HL-60/S4 treated with phorbol 12-myristate 13-acetate at 8.2 ng/mL for 4 days and 3 days (cell line): ENCODE measurements around the gene TRRAP.

Experiments used
- in situ Hi-C: fragments of 300-500 bp; cut with MboI; formaldehyde crosslinking; loops from 2 replicates; pipeline ENCODE4 v1.15.0; 2022; ENCODE audit warnings: low sequenced_read_pairs

The TRRAP gene

DNA sequence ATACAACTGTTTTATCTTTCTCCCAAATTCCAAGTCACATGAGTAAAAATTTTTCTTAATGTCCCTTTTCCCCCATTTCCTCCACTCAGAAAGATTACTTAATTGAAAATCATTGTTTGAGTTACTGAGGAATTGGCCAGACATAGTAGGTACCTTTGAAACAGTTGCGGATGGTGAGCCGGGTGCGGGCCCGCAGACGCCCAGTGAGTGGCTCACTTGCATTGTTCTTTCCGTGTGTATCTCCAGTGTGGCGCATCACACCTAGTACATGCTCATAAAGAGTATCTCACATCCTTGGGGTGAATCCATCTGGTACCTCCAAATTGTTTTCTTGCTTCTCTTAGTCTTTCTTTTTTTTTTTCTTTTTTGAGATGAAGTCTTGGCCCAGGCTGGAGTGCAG lies 14.3 kb downstream of the TRRAP start:
- in situ Hi-C loops, result no loop called here

DNA sequence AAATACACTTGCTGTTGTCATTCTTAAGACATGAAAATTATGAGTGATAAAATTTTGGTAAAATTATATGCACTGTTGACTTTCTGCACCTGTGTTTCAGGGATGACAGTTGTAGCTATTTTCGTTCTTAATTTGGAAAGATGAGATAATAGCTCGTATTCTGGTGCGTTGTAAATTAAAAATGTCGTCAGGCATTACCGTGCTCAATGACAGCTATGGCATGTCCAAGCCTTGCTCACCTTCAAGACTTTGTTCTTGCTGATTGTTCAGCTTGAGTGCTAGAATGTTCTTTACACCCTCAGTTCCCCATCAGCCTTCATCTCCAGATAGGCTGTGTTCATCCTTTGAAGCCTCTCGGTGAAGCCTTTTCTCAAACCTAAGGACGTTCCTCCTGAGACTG lies 21.5 kb downstream of the TRRAP start:
- in situ Hi-C loops, result loop anchor here (25.0 kb wide), 1 partner anchor 437 kb away; the partner anchor contains the start of gene ARPC1A

DNA sequence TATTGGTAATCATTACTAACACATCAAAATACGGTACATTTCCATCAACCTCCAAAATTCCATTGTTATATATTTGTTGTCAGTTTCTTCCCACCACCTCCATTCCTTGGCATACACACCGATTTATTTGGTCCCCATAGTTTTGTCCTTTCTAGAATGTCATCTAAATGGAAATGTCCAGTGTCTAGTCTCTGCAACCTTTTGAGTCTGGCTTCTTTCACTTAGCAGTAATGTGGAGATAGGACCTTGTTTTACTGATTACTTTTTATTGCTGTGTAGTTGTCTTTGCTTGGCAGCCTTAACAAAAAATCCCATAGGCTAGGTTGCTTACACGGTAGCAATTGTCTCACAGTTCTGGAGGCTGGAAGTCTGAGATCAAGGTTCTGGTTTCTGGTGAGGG lies 22.5 kb downstream of the TRRAP start:
- in situ Hi-C loops, result loop anchor here (25.0 kb wide), 1 partner anchor 436 kb away; the partner anchor contains the start of gene ARPC1A

DNA sequence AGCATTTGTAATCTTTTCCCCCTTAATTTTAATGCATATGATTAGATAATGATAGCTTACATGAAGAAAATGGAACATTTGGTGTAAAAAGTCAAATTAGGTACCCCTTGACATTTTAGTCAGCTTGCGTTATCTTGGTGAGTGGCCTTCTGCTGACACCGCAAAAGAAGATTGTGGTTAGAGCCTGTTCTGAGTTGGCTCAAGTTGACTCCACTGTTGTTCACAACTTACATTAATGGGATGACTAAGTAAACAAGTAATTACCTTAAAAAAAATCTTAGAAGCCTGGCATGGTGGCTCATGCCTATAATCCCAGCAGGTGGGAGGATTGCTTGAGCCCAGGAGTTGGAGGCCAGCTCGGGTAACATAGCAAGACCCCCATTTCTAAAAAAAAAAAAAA lies 24.2 kb downstream of the TRRAP start:
- in situ Hi-C loops, result loop anchor here (25.0 kb wide), 1 partner anchor 435 kb away; the partner anchor contains the start of gene ARPC1A

DNA sequence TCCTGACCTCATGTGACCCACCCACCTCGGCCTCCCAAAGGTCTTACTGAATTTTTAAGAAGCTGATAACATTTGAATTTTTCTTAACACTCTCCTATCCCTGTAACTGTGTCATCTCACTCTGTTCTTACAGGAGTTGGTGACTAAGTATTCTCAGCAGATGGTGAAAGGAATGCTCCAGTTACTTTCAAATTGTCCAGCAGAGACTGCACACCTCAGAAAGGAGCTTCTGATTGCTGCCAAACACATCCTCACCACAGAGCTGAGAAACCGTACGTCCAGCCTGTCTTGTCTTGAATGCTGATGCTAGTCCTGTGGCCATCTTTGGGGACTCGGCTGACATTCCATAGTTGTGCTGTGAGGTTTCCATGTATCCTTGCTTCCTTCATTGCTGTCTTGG lies 24.9 kb downstream of the TRRAP start:
- in situ Hi-C loops, result loop anchor here (25.0 kb wide), 1 partner anchor 434 kb away; the partner anchor contains the start of gene ARPC1A

DNA sequence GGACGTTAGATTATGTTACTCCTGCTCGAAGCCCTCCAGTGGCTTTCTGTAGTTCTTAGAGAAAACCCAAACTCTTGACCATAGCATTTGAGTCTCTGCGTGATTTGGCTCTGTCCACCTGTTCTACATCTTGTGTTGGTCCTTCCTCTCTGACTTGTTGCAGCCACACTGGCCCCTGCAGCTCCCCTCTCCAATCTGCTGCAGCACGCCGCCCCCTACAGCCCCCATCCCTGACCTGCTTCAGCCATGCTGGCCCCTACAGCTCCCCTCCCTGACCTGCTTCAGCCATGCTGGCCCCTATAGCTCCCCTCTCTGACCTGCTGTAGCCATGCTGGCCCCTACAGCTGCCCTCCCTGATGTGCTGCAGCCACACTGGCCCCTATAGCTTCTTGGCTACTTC lies 29.2 kb downstream of the TRRAP start:
- in situ Hi-C loops, result loop anchor here (25.0 kb wide), 1 partner anchor 430 kb away; the partner anchor contains the start of gene ARPC1A

DNA sequence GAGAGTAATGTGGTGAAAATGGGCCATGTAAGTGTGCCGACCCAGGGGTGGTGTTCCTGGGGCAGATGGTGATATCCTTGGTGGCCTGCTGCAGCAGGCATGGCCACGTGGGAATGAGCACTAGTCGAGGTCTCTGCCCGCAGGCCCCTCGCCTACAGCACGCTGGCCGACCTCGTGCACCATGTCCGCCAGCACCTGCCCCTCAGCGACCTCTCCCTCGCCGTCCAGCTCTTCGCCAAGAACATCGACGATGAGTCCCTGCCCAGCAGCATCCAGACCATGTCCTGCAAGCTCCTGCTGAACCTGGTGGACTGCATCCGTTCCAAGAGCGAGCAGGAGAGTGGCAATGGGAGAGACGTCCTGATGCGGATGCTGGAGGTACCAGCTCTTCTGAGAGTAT lies 30.3 kb downstream of the TRRAP start:
- in situ Hi-C loops, result loop anchor here (25.0 kb wide), 1 partner anchor 429 kb away; the partner anchor contains the start of gene ARPC1A

DNA sequence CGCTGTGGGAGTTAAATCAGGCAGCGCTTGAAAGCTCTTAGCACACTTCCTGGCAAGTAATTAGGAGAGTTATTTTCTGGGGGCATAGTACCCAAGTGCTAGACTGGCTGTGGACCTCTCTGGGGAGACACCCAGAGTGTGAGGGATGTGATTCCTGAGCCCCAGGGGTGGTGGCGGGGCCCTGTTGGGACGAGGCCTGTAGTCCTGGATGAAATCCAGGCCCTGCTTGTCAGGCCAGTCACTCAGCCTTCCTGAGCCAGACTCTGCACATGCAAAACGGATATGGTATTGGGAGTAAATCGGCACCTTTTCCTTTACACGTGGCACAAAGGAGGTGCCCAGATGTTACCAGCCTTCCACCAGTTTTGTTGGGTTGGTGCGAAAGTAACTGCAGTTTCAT lies 31.2 kb downstream of the TRRAP start:
- in situ Hi-C loops, result loop anchor here (25.0 kb wide), 1 partner anchor 428 kb away; the partner anchor contains the start of gene ARPC1A

DNA sequence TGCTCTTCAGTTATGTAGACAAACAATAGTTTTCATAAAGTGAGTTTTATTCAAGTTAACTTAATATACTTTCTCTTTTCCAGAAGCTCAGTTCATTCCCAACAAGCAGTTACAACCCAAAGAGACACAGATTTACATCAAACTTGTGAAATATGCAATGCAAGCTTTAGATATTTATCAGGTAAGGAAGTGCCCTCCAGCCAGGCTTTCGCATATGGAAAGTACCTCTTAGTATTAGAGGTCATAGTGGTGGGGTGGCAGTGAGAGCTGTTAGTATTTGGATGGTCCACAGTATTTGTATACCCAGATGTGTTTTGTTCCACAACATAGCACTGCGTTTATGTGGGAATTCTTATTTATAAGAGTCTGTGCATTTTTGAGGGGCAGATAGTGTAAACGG lies 32.1 kb downstream of the TRRAP start:
- in situ Hi-C loops, result loop anchor here (25.0 kb wide), 1 partner anchor 427 kb away; the partner anchor contains the start of gene ARPC1A

DNA sequence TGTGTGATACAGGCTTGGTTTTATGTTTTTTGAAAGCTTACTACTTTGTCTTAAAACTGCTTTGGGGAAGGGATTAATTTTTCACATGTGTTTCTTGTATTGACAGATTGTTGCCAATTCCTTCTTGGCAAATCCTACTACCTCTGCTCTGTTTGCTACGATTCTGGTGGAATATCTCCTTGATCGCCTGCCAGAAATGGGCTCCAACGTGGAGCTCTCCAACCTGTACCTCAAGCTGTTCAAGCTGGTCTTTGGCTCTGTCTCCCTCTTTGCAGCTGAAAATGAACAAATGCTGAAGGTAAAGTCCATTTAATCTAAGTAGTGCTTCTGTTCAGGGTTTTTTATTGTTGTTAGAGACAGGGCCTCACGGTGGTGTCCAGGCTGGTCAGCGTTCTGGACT lies 33.6 kb downstream of the TRRAP start:
- in situ Hi-C loops, result loop anchor here (25.0 kb wide), 1 partner anchor 425 kb away; the partner anchor contains the start of gene ARPC1A

DNA sequence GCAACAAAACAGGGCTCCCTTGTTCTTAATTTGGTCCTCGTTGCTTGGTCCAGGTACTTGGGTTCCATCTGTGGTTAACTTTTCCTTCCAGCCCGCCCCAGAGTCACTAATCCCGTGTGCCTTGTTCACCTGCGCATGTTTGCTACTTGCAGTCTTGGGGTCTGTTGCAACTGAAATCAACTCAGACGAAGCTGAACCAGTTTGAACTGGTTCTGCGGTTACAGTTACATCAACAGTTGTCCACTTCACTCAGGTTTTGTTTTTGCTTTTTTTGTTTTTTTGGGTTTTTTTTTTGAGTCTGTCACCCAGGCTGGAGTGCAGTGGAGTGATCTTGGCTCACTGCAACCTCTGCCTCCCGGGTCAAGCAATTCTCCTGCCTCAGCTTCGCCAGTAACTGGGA lies 34.7 kb downstream of the TRRAP start:
- in situ Hi-C loops, result loop anchor here (25.0 kb wide), 1 partner anchor 424 kb away; the partner anchor contains the start of gene ARPC1A

DNA sequence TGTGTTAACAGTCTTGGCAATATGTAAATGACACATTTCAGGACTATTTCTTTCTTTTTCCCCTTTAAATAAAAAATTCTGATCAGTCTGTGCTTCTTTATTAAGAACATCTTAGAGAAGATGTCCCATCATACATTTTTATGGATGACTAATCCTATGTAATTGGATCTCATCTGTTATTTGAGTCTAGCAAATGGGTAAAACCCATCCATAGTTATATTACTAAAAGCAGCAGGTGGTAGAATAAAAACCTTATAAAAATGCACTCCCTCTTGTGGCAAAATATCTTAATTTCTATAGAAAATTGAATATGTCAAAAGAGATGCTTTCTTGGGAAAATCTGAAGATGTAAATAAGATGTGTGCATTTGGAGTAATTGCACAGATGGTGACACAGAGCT lies 35.3 kb downstream of the TRRAP start:
- in situ Hi-C loops, result loop anchor here (25.0 kb wide), 1 partner anchor 424 kb away; the partner anchor contains the start of gene ARPC1A

DNA sequence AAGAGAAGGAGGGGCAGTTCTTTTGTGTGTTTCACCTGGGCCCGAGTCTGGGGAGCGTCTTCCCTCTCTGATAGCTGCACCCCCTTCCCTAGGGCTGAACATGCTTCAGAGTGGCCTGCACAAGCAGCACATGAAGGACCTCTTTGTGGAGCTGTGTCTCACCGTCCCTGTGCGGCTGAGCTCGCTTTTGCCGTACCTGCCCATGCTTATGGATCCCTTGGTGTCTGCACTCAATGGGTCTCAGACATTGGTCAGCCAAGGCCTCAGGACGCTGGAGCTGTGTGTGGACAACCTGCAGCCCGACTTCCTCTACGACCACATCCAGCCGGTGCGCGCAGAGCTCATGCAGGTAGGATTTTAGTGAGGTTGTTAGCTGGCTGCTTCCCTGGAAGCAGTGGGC lies 39.0 kb downstream of the TRRAP start:
- in situ Hi-C loops, result loop anchor here (25.0 kb wide), 1 partner anchor 420 kb away; the partner anchor contains the start of gene ARPC1A

DNA sequence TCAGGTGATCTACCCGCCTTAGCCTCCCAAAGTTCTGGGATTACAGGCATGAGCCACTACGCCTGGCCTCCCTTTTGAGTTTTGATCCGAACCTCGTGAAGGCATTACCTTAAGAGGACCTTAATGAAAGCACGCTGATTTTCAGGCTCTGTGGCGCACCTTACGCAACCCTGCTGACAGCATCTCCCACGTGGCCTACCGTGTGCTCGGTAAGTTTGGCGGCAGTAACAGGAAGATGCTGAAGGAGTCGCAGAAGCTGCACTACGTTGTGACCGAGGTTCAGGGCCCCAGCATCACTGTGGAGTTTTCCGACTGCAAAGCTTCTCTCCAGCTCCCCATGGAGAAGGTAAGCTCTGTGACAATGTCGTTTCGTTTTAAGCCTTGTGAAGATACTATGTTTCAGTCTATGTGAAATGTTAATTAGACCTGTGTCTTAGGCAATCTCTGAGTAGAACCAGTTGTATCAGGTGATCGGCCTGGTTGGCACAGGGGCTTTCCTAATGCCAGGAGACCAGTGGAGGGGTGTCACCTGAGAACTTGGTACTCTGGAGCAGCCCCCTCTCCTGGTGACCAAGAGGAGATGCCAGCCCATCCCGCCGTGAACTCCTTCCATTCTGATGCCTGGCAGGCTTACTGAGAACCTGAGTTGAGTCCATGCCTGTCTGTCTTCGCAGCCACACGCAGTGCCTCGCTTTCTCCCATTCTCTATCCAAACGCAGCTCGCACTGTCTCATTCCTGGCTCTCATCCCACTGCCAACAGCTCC lies 43.5 kb downstream of the TRRAP start:
- in situ Hi-C loops, result loop anchor here (25.0 kb wide), 1 partner anchor 416 kb away; the partner anchor contains the start of gene ARPC1A

DNA sequence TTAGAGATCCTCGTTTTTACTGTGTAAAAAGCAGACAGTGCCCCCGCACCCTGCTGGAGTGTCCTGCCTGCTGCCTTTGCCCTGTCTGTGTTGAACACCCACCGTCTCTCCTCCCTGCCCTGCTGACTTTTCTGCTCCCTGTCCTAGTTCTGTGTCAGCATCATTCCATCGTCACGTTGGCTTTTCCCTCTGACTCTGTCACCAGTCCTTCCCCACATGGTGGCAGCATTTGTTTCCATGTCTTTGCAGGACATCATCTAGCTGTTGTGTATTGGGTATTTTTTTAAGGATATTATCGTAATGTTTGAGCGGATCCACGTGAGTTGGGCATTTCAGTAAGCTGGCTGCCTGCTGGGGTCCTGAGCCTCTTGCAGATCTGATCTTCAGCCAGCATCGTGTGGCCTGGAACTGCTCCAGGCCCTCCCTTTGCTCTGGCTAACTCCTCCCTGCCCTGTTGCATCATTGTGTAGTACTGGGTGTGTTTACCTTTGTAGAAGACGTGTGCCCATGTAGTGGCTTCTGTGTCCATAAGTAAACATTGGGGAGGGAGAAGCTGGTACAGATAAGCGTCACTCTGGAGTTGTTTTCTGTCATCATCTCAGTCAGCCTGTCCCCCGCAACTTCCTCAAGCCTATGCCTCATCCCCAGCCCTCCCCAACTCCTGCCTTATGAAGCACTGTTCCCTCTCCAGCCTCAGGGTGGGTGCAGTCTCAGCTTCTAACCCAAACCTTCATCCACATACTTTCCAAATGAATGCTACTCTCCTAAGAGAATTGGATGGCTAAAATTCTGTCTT lies 44.3 kb downstream of the TRRAP start:
- in situ Hi-C loops, result loop anchor here (25.0 kb wide), 1 partner anchor 415 kb away; the partner anchor contains the start of gene ARPC1A

DNA sequence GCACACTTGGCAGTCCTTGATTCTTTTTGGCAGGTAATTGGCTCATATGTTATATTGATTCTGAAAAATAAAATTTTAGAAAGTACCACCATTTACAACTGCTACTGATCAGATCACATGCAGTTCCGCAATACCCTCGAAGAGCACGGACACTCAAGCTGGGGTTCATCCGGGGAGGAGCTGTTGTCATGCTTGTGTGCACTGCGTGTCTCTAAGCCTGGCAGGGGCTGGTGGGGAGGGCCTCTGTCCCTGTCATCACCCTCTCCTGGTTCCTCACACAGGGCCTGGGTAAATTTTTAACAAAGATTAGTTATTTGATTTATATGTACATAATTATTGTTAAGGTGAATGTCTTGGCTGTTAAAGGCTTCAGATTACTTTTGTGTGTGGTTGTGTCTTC lies 45.2 kb downstream of the TRRAP start:
- in situ Hi-C loops, result loop anchor here (25.0 kb wide), 1 partner anchor 414 kb away; the partner anchor contains the start of gene ARPC1A

DNA sequence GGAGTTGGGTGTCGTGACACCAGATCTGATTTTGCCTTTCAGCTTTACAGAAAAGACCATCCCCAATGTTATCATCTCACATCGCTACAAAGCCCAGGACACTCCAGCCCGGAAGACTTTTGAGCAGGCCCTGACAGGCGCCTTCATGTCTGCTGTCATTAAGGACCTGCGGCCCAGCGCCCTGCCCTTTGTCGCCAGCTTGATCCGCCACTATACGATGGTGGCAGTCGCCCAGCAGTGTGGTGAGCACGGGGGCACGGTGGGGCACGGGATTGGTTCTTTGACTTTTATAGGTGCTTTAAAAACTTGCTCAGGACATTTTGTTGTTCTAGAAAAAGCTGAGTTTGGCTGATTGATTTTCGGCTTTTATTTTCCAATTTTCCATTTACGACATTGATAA lies 48.8 kb downstream of the TRRAP start:
- in situ Hi-C loops, result no loop called here

DNA sequence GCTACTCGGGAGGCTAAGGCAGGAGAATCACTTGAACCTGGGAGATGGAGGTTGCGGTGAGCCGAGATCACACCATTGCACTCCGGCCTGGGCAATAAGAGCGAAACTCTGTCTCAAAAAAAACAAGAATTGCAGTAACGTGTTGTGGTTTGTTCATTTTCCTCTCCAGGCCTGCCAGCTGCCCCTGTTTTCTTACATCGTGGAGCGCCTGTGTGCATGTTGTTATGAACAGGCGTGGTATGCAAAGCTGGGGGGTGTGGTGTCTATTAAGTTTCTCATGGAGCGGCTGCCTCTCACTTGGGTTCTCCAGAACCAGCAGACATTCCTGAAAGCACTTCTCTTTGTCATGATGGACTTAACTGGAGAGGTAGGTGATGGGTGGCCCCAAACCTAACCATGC lies 52.1 kb downstream of the TRRAP start:
- in situ Hi-C loops, result no loop called here

DNA sequence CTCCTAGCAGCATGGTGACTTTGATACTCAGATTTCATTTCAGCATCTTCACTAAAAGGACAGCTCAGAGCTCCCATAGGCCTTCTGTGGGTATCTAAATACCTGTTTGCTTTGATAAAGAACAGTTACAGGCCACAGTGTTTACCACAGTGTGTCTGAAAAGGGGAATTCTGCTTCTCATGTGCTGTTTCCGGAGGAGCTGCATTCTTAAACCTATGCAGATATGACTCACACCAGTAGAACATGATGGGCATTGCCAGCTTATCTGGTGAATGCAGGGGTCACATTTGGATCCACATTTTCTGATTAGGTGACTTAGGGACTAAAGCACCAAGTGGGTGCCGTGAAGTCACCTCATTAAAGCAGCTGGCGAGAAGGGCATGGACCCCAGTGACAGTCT lies 52.6 kb downstream of the TRRAP start:
- in situ Hi-C loops, result no loop called here

DNA sequence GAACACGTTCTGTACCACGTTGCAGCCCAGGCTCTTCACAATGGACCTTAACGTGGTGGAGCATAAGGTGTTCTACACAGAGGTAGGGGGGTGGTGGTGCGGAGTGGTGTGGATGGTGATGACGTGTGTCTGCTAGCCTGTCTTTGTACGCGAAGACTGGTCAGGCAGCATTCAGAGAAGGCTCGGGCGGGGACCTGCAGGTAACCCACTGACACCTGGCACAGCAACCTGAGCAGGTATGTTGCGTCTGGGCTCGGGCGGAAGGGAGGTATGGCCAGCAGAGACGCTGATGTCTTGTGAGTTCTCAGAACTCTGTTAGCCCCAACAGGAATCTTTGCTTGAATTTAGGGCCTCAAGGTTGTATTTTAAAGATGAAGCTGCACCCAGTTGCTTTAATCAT lies 55.0 kb downstream of the TRRAP start:
- in situ Hi-C loops, result no loop called here

DNA sequence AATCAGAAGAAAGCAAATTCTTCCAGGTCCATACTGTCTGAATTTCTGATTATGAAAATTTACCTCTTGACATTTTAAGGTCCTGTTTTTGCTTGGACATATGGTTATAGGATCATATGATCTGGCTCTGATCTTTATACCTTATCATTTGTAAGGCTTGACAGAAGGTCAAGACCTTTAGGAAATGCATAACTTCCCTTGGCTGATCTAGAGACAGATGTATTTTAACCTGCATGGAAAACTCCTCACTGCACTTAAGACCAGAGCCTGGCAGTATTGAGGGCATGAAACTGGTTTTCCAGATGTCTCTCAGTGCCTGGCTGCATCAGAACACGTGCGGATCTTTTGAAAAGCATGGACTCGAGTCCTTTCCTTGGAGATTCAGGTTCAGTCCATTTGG lies 55.9 kb downstream of the TRRAP start:
- in situ Hi-C loops, result no loop called here
